Lung microvascular endothelial cell (primary cell): ENCODE measurements around the gene RPL5. TPM values are rescaled to one million over a fixed set of nuclear protein-coding genes. Genes with fewer than 3 reads are reported as not detected.

ENCODE experiments used
- DNase-seq, 2 donors: peaks; one replicate each; pipeline versions ENCODE4 v3.0.0 to v3.0.0-alpha.2; 2010; ENCODE audit warnings: low read depth in 2 of 2
- total RNA-seq: library from RNA; depleted of rRNA; stranded (reverse); fragments of >200 nt; gene quantifications from 2 replicates; pipeline ENCODE4 v1.2.1, GENCODE V29; 2014

The RPL5 gene
- total RNA-seq, 1 donor from 2014 or later = 1,042 TPM

DNA sequence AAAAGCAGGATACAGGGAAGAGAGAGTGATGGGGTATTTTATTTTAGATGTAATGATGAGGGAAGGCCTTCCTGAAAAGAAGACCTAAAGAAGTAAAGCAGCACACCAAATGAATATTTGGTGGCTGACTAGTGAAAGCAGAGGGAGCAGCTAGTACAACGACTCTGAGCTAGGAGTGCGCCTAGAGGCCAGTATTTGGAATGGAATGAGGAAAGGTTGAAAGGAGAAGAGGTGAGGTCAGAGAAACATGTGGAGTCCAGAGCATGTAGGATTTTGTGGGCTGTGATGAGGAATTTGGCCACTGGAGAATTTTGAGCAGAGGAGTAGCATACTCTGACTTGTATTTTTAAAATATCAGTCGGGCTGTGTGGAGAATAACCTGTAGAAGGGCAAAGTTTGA lies 11.8 kb upstream of the RPL5 start:
- DNase-seq = no peak

DNA sequence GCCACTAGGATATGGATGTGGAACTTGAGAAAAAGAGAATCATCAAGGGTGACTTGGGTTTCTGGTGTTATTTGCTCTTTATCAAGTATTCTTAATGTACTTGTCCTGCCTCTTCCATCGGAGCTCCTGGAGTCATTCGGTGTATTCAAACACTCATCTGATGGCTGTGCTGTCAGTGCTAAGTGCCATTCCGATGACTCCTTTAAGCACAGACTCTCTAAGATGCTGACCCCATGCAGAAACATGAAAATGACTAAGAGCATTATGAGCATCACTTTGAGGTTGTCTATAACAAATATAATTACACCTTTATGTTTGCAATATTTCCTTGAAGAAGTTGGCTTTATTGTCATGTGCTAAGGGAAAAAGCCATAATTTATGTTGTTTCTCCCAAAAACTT lies 11.3 kb upstream of the RPL5 start:
- DNase-seq = no peak

DNA sequence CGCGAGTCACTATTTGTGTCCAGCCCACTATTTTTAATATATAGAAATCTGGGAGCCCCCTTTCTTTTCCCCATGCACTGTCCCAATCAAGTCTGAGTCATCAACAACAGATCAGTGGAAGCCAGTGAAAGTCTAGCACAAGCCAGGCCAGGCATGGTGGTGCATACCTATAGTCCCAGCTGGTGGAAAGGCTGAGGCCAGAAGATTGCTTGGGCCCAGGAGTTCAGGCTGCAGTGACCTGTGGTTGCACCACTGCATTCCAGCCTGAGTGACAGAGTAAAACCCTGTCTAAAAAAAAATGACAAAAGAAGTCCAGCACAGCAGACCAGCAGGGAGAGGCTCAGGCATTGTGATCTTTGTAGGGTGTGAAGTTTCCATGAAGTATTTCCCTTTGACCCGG lies 9.0 kb upstream of the RPL5 start:
- DNase-seq = peak in 1 of 2 donors; percentile 27

DNA sequence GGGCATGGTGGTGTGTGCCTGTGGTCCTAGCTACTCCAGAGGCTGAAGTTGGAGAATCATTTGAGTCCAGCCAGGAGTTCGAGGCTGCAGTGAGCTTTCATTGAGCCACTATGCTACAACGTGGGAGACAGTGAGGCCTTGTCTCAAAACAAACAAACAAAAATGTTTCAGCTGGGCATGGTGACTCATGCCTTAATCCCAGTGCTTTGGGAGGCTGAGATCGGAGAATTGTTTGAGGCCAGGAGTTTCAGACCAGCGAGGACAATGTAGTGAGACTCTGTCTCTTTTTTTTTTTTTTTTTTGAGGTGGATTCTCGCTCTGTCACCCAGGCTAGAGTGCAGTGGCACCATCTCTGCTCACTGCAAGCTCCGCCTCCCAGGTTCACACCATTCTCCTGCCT lies 5.0 kb upstream of the RPL5 start:
- DNase-seq = no peak

DNA sequence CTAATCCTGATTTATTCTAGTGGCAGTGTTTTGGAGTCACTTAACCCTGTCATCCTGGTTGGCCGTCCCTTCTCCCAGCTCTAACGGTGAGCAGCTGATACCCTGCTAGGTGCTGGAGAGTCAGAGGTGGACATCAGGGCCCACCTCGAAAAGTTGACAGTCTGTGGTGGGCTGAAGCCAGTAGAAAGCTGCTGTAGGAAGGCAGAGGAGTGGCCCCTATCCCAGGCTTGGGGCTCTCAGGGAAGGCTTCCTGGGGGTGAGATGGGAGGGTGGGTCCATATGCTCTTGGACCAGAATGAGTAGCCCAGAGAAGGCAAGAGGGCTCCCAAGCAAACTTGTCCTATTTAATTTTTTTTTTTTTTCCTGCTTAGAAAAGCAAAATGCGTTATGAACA lies 475 bp upstream of the RPL5 start:
- no peak for DNase-seq

DNA sequence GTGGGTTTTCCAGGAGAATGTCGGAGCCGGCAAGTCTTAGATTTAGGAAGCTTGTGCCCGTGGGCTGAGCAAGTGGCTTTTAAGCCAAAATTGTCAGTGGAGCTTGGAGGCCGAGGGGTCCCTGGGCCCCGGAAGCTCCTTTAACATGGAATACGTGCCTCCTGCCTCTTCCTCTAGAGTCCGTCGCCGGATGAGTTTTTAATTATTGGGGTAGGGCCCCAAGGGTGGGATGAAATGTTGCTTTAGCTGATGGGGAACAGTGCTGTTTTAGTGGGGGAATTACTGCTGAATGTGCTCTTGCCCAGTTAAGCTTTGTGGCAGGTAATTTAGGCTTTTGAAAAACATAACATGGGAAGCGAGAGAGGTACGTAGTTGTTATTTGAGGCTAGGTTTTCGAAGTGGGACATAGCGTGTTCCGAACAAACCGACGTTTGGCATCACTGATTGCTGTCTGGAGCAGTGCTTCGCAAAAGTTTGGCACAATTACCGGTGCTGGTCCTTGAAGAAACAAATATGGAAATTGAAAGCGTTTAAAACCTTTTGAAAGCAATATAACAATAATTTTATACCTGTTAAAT lies 786 bp downstream of the RPL5 start:
- peak; percentile 33 to 45 for DNase-seq

DNA sequence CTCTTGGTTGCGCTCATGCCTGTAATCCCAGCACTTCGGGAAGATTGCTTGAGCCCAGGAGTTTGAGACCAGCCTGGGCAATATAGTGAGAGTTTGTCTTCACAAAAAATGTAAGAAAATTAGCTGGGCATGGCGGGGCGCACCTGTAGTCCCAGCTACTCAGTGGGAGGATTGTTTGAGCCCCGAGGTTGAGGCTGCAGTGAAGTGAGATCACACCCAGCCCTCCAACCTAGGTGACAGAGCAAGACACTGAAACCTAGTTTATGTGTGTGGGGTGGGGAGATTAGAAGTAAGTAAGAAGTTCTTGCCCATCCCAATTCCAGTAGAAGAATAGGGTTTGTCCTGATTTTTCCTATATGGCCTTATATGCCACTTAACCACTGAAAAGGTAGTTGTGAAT lies 2.0 kb downstream of the RPL5 start:
- no peak for DNase-seq

DNA sequence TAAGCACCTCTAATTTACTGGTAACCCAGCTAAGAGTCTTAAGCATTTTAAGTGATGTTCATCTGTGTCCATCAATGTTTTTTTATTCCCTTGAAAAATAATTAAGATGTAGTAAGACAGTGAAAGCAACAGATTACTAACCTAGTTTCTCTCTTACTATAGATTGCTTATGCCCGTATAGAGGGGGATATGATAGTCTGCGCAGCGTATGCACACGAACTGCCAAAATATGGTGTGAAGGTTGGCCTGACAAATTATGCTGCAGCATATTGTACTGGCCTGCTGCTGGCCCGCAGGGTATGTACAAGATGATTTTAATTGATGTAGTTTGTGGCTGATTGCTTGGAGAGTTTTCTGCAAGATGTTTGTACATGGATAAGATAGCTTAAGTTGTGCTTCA lies 2.8 kb downstream of the RPL5 start:
- DNase-seq = no peak

DNA sequence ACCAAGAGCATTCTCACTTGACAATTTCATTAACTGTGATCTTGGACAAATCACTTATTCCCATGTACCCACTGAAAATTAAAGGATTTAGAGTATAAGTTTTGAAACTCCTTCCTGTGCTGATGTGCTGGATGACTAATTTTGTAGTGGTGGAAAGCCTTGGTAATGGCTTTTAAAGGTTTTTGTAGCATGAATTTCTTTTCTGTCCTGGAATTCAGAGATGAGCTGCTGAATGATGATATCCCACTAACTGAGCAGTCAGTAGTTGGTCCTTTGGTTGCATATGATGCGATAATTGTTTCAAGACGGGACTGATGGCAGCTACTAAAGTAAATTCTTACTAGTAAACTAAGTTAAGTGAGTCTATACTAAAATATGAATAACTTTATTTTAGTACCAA lies 5.2 kb downstream of the RPL5 start:
- DNase-seq = peak in 1 of 2 donors; percentile 3

DNA sequence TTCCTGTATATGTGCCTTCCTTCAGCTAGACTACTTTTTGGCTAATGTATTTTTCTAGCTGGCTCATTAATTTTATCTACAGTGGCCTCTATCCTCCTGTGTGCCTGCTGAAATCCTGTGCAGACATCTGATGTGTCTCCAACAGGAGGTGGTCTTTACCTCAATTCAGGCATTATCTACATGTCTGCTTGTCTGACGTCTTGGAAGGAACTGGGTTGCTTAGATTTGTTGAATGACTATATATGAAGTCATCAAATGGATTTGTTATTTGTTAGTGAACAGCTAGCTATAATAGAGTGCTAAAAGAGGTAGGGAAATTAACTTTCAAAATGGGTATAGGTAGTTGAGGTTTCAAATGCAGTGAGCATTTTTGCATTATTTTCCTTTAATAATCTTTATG lies 6.7 kb downstream of the RPL5 start:
- DNase-seq = no peak

DNA sequence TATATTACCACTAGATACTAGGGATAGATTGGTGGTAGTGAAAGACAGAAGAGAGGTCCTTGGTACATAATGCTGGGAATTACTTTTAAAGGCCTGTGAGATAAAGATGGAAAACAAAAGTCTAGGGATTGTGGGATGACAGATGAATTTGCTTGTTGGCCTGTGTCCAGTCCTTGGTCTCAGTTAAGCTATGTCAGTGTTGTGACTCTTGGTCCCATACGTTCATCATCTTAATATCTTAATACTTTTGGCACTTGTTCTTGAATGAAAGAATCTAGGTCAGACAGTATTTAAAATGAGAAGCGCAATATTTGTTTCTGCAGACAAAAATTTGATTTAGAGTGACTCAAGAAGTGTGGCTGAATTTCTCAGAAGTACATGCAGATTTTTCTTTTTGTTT lies 7.6 kb downstream of the RPL5 start:
- no peak for DNase-seq

DNA sequence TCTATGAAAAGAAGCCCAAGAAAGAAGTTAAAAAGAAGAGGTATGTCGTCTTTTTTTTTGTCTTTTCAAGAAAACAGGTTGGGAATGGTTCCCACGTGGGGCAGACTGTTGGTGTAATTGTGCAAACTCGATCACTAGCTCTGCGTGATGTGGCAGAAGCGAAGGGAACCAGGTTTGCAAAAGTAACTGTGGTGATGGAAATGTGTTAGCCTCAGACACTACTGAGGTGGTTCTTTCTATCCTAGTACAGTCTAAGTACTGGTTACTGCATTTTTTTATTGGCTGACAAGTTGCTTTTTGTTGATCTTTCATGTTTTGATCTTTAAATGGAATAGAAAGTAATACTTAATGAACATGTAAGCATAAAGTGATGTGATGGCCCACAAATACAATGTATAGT lies 8.8 kb downstream of the RPL5 start:
- no peak for DNase-seq

DNA sequence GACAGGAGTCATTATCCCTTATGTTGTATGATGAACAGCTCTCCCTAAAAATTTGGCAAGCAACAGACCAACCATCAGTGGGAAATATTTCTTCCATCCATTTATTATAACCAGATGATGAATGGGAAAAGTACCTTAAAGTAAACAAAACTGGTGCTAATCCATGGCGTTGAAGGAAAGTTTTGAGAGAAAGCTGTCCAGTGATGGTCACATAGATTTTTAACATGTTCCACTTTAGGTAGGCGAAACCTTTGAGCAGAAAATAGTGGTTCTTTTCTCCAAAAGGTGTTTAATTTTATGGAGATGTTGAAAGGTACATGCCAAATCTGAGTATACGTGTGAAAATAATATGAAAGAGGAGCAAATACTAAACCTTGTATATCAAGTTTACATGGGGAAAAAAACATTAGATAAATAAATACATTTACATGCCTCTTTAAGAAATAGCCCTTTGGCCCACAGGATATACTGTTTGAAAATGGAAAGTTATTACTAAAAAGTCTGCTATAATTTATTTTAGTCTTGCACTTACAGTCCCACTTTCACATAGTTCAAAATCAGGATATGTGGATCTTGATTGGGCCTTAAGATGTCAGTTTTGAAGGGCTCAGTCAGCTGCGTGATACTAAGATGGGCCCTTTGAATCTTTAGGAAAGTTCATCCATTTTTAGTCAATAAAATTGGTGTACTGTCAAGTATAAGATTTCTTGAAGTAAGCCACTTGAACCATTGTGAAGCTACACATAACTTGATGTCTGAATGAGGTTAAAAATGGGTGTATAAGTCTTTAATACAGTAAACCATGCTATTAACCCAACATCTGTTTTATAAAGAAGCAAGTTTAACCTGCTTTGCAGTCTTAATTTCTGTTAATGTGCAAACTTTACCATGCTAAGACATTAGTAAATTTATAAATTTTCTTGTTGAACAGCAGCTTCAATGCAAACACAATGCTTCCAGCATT lies 10.5 kb downstream of the RPL5 start:
- DNase-seq = no peak

DNA sequence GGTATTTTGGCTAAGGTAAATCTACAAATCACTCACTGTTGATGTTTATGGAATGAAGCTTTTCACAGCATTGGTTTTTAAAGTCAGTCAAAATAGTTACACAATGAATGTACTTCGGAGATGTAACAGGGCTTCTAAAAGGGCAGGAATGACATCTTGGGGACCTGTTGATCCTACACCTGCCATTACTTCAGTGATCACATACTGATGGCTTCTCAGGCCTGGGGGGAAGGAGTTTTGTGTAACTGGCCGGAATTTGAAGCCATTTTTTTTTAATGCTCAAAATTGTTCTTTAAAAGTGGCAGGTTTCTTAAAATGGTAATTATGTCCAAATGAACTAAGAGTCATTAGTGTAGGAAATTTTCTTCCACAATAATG lies 11.2 kb downstream of the RPL5 start:
- DNase-seq = no peak

DNA sequence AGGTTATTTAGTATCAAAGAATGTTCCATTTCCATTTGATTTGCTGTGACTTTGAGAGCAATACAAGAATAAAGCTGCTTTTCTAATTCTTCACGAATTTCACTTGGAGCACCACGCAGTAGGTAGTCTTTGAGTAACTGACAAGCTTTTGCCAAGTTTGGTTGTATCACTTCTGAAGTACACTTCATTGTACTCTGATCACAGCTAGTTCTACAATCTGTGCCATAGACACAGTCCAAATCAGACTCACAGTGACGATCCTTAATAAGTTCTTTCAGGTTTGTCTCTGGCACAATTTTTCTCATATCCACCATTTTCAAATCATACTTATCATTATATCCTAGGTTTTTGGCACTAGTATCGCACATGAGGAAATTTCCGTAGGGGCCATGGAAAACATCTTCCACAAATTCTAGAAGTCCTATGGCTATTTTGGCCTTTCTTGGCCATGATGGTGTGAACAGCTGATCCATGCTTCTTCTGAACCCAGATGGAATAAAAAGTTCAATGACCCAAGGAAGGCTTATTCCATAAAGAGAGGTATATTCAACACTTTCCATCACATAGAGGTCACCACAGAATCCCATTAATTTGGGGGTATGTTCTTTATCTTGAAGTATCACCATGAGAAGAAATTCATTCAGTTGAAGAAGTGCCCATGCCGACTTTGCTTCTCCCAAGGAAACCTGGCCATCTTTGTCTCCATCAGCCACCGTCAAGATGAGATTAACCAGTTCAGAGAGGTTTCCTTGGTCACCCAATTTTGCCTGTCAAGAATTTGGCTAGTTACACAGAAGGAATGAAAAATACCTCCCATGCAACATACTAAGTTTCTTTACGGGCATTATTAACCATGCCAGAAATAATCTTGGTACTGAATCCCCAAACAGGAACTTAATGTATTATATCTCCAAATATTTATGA lies 11.9 kb downstream of the RPL5 start:
- no peak for DNase-seq

DNA sequence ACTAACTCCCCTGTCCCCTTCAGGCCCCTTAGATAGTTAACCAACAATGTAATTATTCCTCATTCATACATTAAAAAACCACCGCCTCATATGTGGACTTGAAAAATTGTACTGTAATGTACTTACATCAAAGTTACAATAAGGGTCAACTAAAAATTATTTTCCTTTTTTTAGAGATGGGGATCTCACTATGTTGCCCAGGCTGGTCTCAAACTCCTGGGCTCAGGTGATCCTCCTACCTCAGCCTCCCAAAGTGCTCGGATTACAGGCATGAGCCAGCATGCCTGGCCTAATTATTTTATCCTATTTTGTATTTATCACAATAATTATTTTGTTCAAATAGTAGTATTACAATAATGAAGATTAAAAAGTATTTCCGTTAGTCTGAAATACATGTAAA lies 12.6 kb downstream of the RPL5 start:
- no peak for DNase-seq

DNA sequence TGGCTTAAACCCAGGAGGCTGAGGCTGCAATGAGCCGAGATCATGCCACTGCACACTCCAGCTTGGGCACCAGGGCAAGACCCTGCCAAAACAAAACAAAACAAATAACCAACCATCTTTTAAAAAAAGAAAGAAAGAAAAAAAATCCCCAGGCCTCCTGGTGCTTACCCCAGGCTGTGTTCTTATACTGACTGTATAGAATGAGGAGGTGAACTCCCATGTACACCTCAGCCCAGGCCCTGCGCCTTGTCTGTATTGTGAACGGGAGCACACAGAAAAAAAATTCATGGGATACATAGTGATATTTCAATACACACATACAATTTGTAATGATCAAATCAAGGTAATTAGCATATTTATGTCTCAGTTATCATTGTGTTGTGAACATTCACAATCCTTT lies 14.1 kb downstream of the RPL5 start:
- no peak for DNase-seq

DNA sequence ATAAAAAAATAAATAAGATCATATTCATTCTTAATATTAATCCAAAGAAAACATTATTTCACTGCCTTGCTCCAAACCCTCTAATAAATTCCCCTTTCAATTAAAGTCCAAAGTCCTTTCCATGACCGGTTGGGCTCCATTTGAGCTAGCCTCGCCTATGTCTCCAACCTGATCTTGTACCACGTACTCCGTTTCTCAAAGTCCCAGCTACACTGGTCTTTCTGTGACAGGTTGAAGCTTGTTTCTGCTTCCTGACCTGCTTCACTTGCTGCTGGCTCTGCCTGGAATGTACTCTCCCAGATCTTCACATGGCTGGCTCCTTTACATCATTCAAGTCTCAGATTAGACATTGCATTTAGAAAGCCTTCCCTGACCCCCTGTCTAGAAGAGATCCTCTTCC lies 16.4 kb downstream of the RPL5 start:
- DNase-seq = no peak

DNA sequence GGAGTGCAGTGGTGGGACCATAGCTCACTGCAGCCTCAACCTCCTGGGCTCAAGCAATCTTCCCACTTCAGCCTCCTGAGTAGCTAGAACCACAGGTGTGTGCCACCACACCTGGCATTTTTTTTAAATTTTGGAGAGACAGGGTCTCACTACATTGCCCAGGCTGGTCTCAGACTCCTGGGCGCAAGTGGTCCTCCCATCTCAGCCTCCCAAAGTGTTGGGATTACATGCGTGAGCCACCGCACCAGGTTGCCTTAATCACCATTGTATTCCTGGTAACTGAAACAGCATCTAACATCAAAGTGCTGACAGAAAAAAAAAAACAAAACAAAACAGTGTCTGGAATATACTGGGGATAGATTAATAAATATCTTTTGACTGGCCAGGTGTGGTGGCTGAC lies 18.2 kb downstream of the RPL5 start:
- no peak for DNase-seq

DNA sequence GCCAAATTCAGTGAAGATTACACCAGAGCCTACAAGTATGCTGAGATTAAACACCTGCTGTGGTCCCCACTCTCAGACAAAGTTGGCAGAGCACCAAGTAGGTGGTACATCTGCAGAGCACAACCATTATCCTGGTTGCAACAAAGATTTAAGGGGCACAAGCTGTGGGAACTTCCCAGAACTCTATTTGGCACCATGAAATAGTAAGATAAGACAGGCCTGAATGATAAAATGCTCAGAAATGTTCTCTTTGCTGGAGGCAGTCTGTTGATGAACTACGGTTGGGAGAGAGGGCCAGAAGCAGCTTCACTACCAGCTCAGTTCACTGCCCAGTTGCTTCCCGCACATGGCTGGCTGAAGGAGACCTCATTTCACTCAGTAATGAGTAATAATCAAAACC lies 19.9 kb downstream of the RPL5 start:
- DNase-seq = no peak

DNA sequence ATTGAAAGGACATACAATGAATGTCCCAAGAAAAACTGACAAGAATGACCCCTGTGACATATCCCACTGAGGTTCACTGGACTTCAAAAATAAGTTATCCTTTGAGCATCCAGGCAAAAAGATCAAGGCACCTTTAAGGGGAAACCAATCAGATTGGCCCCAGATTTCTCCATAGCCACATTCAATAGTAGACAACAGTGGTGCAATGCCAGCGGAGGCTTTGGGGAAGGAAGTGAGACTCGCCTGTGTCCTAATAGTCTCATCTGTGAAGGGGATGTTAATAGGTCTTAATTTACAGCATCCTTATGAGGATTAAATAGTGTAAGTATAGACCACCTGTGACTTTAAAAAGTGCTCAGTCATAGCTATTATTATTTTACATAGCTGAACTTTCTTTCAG lies 21.5 kb downstream of the RPL5 start:
- DNase-seq = no peak

DNA sequence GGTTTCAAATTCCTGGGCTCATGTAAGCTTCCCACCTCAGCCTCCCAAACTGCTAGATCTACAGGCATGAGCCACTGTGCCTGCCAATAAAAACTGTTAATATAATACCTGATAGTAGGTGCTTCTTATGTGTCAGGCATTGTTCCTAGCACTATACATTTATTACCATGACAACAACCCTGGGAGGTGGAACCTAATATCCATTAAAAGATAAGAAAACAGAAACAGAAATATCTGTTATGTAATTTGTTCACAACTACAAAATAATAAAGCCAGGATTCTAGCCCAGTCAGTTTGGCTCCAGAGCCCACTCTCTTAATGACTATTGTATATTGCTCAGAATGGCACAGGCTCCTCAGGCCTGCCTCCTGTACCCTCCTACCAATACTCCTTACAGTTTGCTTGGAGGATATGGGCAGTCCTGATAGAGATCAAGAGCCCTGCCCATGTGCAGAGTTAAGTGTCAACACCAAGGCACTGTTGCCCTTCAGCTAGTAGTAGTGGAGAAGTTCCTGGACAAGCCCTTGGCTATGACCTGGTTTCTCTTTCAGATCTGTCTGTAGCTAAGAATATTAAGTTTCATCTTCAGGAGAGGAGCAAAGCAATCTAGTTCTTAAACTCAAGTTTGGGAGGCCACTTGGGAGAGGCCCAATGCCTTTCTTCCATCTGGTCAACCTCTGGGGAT lies 22.4 kb downstream of the RPL5 start:
- DNase-seq = no peak
